OCI-LY1 (cell line): ENCODE measurements around the gene CD19.

ENCODE experiments used
- EZH2 ChIP-seq: fragments of 200-600 bp; sonication (generic), shearing (Covaris generic); IDR thresholded peaks from 2 replicates; pipeline ENCODE4 v1.8.0; 2017; ENCODE audit warnings: borderline replicate concordance, mixed run types, mild to moderate bottlenecking, antibody characterized with exemption, low read length, moderate library complexity, mixed read lengths
- TF ChIP-seq, protein P1 (sequence below): fragments of 200-600 bp; sonication (generic), shearing (Covaris generic); IDR thresholded peaks from 2 replicates; pipeline ENCODE4 v1.5.1; 2017; ENCODE audit warnings: mild to moderate bottlenecking, antibody characterized with exemption, low read length, moderate library complexity, mixed read lengths

DNA sequence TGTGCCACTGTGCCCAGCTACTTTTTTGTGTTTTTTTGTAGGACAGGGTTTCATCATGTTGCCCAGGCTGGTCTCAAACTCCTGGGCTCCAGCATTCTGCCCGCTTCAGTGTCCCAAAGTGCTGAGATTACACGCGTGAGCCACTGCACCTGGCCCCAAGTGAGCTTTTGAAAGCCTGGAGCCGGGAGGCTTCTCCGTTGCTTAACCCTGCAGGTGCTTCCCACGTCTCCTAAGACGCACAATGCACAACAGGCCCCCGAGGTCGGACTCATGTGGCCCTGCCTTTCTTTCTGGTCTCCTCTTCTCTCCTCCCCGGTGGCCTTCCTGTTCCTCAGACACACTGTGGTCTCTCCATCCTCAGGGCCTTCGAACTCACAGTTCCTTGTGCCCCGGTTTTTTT, 19.2 kb upstream of the CD19 start:
- TF ChIP-seq, protein P1, sequence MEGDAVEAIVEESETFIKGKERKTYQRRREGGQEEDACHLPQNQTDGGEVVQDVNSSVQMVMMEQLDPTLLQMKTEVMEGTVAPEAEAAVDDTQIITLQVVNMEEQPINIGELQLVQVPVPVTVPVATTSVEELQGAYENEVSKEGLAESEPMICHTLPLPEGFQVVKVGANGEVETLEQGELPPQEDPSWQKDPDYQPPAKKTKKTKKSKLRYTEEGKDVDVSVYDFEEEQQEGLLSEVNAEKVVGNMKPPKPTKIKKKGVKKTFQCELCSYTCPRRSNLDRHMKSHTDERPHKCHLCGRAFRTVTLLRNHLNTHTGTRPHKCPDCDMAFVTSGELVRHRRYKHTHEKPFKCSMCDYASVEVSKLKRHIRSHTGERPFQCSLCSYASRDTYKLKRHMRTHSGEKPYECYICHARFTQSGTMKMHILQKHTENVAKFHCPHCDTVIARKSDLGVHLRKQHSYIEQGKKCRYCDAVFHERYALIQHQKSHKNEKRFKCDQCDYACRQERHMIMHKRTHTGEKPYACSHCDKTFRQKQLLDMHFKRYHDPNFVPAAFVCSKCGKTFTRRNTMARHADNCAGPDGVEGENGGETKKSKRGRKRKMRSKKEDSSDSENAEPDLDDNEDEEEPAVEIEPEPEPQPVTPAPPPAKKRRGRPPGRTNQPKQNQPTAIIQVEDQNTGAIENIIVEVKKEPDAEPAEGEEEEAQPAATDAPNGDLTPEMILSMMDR: no peak
- TF ChIP-seq EZH2: no peak
